Retinal pigment epithelial cell (primary cell): ENCODE data around the gene RIC3.

Experiments
- DNase-seq: peaks from one replicate; pipeline ENCODE4 v3.0.0-alpha.2; 2010; ENCODE audit warnings: low read depth
- H3K4me3 ChIP-seq: 2 replicates; pipeline ENCODE4 v1.5.1; 2011; ENCODE audit warnings: mild to moderate bottlenecking, low read length, control low read depth, moderate library complexity
- CTCF ChIP-seq: conservative IDR thresholded peaks from 2 replicates; pipeline ENCODE4 v1.5.1; 2011; ENCODE audit warnings: low read depth, low read length, control low read depth, inconsistent platforms

RIC3 gene

GRCh38 chr11:8092587-8093424 lies 76.0 kb downstream of the RIC3 start:
- peak; percentile 83 for TF ChIP-seq CTCF
- DNase-seq, result no peak
- no peak overlapping the region for H3K4me3 ChIP-seq

- H3K4me3 ChIP-seq, result no peak overlapping the region
- TF ChIP-seq CTCF, result no peak
- DNase-seq, result no peak
Measured at GRCh38 chr11:8091721-8092120, 77.1 kb downstream of the RIC3 start.

DNA sequence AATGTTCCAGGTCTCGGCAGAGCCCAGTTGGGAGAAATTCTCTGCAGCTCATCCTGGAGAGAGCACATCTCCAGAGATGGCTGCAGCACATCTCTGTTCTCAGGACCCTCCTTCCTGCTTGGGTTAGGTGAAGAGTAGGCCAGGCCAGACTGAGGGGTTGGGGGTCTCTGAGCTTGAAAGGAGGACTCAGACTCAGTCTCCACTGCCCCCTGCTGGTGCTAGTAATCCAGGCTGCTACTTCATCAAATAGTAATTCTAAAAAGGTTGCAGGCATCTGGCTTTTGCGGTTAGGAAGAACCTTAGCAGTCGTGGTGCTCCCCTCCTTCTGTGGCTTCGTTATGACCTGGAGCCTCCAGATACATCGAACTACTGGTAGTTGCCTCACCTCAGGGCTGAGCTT lies 78.1 kb downstream of the RIC3 start:
- TF ChIP-seq CTCF, result peak; percentile 72
- DNase-seq, result no peak
- H3K4me3 ChIP-seq, result no peak overlapping the region

DNA sequence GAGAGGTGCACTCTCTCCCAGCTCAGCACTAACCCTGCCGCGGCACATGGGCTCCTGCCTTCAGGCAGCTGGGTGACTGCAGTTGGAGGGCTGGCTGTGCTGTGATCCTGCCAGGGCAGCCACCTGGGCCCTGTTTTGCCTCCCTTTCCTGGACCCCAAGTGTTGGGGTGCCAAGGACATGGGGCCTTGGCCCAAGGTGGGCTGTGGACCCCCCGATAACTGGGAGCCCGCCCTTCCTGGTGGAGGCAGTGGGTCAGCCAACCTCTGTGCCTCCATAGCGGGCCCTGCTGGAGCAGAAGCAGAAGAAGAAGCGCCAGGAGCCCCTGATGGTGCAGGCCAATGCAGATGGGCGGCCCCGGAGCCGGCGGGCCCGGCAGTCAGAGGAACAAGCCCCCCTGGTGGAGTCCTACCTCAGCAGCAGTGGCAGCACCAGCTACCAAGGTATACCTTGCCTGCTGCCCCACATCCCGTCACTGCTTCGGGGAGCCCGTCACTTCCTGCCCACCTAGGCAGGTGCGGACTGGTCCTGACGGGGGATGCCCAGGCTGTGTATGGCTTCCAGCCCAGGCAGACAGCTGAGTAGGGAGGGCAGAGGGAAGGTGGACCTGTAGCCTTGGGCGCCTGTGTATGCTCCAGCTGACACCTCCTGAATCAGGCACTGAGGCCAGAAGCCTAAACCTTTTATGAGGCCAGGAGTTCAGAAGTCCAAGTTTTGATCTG lies 78.9 kb downstream of the RIC3 start:
- TF ChIP-seq CTCF, result no peak

GRCh38 chr11:8087756-8088155 lies 81.1 kb downstream of the RIC3 start:
- DNase-seq, result no peak
- TF ChIP-seq CTCF, result no peak
- no peak overlapping the region for H3K4me3 ChIP-seq

More for the DNA sequence above, 78.9 kb downstream of the RIC3 start:
- H3K4me3 ChIP-seq, result no peak overlapping the region
- no peak for DNase-seq

DNA sequence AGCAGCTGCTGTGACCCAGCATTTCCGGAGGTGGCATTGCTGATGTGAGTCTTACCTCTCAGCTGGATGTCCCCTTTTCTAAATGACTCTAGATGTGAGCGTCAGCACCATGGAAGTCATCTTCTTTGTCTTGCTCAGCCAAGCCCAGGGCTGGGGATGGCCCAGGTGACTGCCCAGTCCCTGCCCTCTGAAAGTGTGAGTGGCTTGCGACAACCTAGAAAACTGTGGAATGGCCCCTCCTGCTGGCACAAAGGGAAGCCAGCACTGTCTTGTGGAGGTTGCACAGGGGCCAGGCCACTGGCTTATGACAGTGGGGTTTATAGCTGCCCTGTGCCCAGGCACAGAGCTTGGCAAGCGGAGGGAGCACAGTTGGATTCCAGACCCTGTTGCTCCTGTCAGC lies 81.6 kb downstream of the RIC3 start:
- TF ChIP-seq CTCF, result peak; percentile 43
- DNase-seq, result no peak
- no peak overlapping the region for H3K4me3 ChIP-seq
